ENCODE results near the gene SHC3.

The SHC3 gene

DNA sequence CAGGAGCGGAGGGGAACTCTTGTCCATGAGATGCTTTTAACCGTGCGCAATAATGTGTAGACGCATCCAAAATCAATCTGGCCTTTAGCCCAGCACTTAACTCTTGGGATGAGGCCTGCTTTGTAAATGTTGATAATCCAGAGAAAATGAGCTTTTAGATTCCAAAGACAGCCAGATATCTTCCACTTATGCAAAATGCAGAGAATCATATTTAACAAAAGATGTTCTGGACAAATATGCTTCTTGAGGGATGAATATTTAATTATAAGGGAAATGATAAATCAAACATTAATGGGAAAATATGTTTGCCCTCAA, 181.7 kb downstream of the SHC3 start:
- no peak for DNase-seq

DNA sequence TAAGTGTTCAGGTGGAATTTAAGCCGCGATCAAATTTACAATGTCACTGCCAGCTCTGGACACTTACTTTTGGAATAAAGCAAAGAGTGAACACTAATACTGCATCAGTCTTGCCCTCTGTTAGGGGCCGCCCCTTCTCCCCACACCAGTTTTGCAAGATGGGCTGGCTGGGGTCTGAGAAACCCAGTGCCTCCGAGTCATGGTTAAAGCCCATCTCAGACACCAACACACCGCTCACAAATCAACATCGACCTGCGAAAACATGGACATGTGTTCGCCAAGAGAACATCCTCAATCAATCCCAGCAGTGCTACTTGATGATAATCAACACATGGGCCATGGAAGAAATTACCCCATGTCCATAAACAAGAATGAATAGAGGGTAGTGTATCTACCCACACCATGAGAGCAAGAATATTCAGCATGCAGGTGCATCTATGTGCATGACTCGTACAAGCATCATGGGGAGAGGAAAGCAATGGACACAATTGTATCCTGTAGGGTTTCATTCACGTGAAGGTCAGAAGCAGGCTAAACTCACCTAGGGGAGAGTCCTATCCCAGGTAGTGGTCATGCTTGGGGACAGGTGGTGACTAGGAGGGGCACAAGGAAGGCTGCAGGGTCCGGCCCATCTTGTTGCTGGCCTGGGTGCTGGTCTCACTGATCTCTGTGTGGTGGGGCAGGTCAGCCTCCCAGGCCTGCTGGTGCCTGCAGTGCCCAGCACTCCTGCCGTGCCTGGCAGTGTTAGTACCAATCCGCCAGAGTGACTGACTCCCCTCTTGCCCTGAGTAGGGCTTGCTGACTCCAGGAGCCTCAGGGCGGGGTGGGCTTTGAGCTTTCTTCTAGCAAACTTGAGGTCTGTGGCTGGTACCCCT, 182.3 kb downstream of the SHC3 start:
- no peak for DNase-seq

DNA sequence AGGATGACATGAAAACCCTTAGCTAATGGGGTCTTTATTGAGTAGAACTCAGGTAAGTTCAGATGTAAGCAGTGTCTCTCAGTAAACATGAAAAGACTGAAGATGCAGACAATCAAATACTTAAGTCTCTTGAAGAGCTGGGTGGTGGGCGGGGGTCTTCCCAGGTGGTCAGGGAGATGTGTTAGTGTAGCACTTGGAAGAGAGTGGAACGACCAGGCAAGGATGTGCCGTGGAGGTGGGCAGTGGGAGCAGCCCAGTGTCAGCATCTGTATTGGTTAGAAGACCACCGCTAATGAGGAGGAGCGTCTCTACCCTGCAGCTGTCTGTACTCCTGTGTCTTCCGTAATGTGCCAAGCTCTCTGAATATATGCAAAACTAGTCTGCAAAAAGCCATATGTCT, 183.0 kb downstream of the SHC3 start:
- no peak for DNase-seq

DNA sequence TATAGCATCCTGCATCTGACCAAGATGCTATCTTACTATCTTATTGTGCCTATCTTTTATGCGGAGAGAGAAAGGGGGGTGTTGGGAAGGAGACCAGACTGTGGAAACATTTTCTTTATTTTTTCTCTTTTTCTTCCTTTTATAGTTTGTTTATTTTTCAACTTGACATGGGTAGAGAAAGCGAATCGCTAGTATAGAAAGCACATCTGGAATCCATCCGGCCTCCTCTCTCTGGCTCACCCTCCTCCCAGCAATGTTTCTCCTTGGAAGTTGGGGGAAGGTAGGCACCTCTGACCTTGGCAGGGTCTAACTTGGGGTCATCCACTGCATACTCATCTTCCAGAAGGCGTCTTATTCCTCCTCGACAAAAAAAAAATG, 183.4 kb downstream of the SHC3 start:
- no peak for DNase-seq

GRCh38 chr9:88994469-88995199, 184.0 kb downstream of the SHC3 start:
- no peak for DNase-seq

GRCh38 chr9:88993871-88994460, 184.7 kb downstream of the SHC3 start:
- DNase-seq = no peak

GRCh38 chr9:88993327-88993726, 185.3 kb downstream of the SHC3 start:
- no peak for DNase-seq

- DNase-seq = no peak
These were observed 186.1 kb downstream of the SHC3 start for GRCh38 chr9:88992556-88992955.

GRCh38 chr9:88991066-88992034, 187.3 kb downstream of the SHC3 start, which contains the start of gene S1PR3:
TSS of gene S1PR3 (plus strand) at chr9:88991468. CDS start at chr9:89001201, 9,733 bp downstream.
- peak; percentile 76 for DNase-seq

- no peak for DNase-seq
These were observed 187.9 kb downstream of the SHC3 start for GRCh38 chr9:88990729-88991065.

DNA sequence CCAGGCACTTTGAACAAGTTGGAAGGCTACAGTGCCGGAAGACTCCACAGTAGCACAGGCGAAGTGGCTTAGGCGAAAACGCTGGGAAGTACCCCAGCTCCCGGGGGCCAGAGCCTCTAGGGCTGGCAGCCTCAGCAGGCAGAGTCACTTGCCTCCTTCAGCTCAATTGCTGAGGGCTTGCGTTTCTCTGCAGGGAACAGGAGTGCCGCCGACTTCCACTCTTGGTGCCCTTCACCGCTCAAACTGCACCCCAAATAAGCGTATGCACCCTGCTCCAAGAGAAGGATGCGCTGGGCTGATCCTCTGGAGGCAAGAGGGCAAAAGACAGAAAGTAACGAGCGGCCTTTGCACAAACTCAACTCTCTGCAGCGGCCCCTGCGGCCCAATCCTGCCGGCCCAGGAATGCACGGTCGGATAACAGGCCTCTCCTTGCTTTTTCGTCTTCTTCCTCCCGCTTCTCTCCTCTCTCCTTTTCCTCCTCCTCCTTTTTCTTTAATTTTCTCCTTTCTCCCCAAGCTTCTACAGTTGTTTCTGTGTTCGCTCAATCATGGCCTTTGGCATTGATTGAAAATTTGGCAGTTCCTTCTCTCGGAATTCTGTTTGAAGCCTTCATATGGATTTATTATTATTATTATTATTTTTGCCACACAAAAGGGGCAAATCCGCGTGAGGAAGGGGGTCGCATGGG, 188.4 kb downstream of the SHC3 start:
- no peak for DNase-seq

- no peak for DNase-seq
These were observed 189.6 kb downstream of the SHC3 start for GRCh38 chr9:88988796-88989641.

- DNase-seq = no peak
These were observed 191.0 kb downstream of the SHC3 start for GRCh38 chr9:88987661-88988060.

DNA sequence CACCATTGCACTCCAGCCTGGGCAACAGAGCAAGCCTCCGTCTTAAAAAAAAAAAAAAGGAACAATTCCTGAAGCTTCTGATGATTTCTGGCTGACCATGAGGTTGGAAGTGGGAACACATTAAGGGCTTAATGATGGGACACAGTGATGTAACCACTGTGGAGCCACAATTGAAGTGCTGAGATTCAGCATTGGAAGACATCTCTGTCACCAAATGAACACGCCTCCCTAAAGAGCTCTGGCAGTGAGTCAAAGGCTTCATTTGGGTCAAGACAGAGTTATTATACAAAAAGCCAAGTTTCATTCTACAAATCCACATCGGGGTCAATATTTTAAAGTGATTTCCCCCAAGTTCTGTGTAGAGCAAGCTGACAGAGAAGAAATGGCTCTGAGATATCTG, 191.8 kb downstream of the SHC3 start:
- no peak for DNase-seq

DNA sequence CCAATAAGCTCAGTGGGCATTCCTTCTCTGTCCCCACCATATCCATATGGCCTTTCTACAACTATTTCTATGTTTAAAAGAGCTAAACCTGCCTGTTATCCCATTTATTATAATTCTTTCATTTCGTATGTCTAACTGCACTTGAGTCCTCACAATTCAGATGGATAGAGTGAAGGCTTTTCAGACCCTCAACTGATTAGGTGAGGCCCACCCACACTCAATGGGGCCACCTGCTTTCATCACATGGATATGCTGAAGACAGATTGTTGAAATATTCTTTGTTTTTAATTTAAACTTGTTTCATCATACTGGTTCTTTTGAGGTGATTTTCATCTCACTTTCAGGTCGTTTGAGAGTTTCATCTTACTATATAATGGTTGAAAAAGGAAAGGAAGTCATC, 193.0 kb downstream of the SHC3 start:
- DNase-seq = no peak

DNA sequence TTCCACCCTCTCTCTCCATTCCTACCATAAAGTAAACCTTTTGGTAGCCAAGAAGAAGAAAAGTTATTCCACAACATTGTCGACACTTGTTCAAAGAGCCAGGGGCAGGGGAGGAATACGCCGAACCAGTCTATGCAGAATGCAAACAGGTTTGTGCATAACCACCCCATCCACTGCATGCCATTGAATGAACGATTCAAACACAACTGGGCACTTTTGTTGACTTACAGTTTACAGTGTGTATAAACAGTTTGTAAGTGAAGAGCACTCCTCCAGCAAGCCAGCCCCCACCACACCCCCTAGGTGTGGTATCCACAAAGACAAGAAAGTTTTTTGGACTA, 194.1 kb downstream of the SHC3 start:
- DNase-seq = no peak

- no peak for DNase-seq
These were observed 194.6 kb downstream of the SHC3 start for GRCh38 chr9:88983865-88984542.

GRCh38 chr9:88980740-88981203, 197.8 kb downstream of the SHC3 start:
- no peak for DNase-seq

GRCh38 chr9:88979791-88980190, 198.8 kb downstream of the SHC3 start:
- no peak for DNase-seq

- DNase-seq = no peak
These were observed 199.6 kb downstream of the SHC3 start for GRCh38 chr9:88979021-88979420.

DNA sequence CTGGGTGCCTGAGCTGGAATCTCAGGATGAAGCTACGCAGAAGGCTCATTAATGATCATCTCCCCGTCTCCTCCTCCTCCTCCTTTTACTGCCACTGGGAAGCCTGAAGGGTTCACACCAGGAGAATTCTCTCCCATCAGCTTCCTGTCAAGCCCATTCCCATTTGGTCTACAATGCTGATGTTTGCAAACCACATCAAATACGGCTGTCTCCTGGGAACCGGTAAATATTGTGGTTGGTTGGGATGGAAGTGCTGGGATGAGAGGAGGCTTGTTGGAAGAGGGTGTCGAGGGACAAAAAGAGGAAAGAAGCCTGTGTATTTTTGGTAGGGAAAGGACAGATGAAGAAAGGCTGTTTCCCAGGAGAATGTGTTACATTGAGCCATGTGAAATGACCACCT, 200.6 kb downstream of the SHC3 start:
- DNase-seq = no peak

All from 8988T (cell line).